PC-9 (cell line): ENCODE results near the gene PLOD2.

Experiments used
- EZH2 ChIP-seq: fragments of 200-600 bp; sonication (generic); IDR thresholded peaks from 2 replicates; pipeline ENCODE4 v1.8.0; 2017; ENCODE audit warnings: antibody characterized with exemption, low read depth
- TF ChIP-seq, protein P1 (sequence below): fragments of 200-600 bp; sonication (generic); conservative IDR thresholded peaks from 2 replicates; pipeline ENCODE4 v1.6.1; 2017; ENCODE audit warnings: mixed run types, antibody characterized with exemption, mild to moderate bottlenecking, moderate library complexity

GRCh38 chr3:146195030-146195429, 34.0 kb upstream of the PLOD2 start:
- TF ChIP-seq, protein P1, sequence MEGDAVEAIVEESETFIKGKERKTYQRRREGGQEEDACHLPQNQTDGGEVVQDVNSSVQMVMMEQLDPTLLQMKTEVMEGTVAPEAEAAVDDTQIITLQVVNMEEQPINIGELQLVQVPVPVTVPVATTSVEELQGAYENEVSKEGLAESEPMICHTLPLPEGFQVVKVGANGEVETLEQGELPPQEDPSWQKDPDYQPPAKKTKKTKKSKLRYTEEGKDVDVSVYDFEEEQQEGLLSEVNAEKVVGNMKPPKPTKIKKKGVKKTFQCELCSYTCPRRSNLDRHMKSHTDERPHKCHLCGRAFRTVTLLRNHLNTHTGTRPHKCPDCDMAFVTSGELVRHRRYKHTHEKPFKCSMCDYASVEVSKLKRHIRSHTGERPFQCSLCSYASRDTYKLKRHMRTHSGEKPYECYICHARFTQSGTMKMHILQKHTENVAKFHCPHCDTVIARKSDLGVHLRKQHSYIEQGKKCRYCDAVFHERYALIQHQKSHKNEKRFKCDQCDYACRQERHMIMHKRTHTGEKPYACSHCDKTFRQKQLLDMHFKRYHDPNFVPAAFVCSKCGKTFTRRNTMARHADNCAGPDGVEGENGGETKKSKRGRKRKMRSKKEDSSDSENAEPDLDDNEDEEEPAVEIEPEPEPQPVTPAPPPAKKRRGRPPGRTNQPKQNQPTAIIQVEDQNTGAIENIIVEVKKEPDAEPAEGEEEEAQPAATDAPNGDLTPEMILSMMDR: no peak
- no peak for TF ChIP-seq EZH2
